ENCODE data around the gene VAMP4. TPM values are rescaled to one million over a fixed set of nuclear protein-coding genes. Genes with fewer than 3 reads are reported as not detected.
"Not testable (repeated sequence)": the region's sequence is repeated elsewhere in the genome, so short reads cannot be mapped to it uniquely, and the experiment has no call there.

The VAMP4 gene
- total RNA-seq, 4 donors from 2014 or later = 6.0 to 14.3 (median 9.4) TPM

DNA sequence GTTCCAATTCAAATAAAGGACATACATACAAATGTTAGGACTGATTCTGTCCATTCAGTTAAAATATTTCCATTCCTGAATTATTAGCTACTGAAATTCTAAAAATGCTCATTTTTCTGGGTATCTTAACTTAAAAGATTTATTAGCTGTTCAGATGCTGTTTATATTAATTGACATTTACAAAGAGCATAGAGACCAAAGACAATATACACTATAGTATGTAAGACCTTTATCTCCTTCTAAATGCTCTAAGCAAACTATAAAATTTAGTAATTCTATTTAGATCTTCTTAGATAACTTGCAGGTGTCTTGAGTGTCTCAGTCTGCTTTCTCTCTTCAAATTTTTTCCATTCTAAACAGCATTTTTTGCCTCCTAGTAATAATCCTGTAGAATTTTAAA is 39.3 kb downstream of the VAMP4 start:
- TF ChIP-seq, protein P1, sequence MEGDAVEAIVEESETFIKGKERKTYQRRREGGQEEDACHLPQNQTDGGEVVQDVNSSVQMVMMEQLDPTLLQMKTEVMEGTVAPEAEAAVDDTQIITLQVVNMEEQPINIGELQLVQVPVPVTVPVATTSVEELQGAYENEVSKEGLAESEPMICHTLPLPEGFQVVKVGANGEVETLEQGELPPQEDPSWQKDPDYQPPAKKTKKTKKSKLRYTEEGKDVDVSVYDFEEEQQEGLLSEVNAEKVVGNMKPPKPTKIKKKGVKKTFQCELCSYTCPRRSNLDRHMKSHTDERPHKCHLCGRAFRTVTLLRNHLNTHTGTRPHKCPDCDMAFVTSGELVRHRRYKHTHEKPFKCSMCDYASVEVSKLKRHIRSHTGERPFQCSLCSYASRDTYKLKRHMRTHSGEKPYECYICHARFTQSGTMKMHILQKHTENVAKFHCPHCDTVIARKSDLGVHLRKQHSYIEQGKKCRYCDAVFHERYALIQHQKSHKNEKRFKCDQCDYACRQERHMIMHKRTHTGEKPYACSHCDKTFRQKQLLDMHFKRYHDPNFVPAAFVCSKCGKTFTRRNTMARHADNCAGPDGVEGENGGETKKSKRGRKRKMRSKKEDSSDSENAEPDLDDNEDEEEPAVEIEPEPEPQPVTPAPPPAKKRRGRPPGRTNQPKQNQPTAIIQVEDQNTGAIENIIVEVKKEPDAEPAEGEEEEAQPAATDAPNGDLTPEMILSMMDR (IDR thresholded peaks at IDR 0.05) = no peak
- TF ChIP-seq POLR2A (IDR thresholded peaks at IDR 0.05) = no peak
- TF ChIP-seq EP300 (IDR thresholded peaks at IDR 0.05; ENCODE audit: low read depth) = no peak
- no peak for TF ChIP-seq POLR2AphosphoS5 (IDR thresholded peaks at IDR 0.05)
- intact Hi-C loops (cut with DNase I; ENCODE audit: low total_unique reads) (no loop called here), in situ Hi-C loops (cut with MboI; ENCODE audit: low pct_ligation_motif_present in 1 of 4, low pct_unique_long_range_greater_than_20kb in 1 of 4, low sequenced_read_pairs in 3 of 4) (no loop called here)
- Histone ChIP-seq H3K27me3 (no peaks in the 10 kb centered on the region), H3K27ac (no peak overlapping the region), H3K36me3 (peaks cover 0 to 37% (median 0%) of the 10 kb centered on the region in 4 donors), H3K4me3 (no peak overlapping the region), H3K4me1 (no peaks in the 10 kb centered on the region), H3K9me3 (no peaks in the 10 kb centered on the region)
- DNase-seq = no peak

DNA sequence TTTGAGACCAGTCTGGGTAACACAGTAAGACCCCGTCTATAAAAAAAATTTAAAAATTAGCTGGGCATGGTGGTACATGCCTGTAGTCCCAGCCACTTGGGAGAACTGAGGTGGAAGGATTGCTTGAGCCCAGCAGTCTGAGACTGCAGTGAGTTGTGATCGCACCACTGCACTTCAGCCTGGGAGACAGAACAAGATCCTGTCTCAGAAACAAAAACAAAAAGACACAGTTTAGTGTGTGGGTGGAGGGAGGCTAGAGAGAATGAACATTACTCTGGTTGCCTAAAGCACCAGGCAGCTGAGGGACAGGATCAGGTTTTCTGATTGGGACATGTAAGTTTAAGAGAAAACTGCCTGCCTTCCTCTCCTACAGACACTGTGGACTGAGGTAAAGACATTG is 42.3 kb downstream of the VAMP4 start:
- TF ChIP-seq POLR2A (IDR thresholded peaks at IDR 0.05) = no peak
- no peak for TF ChIP-seq POLR2AphosphoS5 (IDR thresholded peaks at IDR 0.05)
- TF ChIP-seq EP300 (IDR thresholded peaks at IDR 0.05; ENCODE audit: low read depth) = no peak
- TF ChIP-seq, protein P1 (IDR thresholded peaks at IDR 0.05) = no peak
- intact Hi-C loops (cut with DNase I; ENCODE audit: low total_unique reads) (no loop called here), in situ Hi-C loops (cut with MboI; ENCODE audit: low pct_ligation_motif_present in 1 of 4, low pct_unique_long_range_greater_than_20kb in 1 of 4, low sequenced_read_pairs in 3 of 4) (no loop called here)
- no peak overlapping the region for H3K27ac ChIP-seq
- peaks cover 0 to 23% (median 0%) of the 10 kb centered on the region in 4 donors for H3K36me3 ChIP-seq
- DNase-seq = no peak
- H3K9me3 ChIP-seq = no peaks in the 10 kb centered on the region
- no peaks in the 10 kb centered on the region for H3K4me1 ChIP-seq
- WGBS, 2 donors (ENCODE audit: low coverage in 1 of 2) = 90 to 96% methylated on average over 2 of the region's 2 CpGs
- H3K4me3 ChIP-seq = no peak overlapping the region
- H3K27me3 ChIP-seq = no peaks in the 10 kb centered on the region

DNA sequence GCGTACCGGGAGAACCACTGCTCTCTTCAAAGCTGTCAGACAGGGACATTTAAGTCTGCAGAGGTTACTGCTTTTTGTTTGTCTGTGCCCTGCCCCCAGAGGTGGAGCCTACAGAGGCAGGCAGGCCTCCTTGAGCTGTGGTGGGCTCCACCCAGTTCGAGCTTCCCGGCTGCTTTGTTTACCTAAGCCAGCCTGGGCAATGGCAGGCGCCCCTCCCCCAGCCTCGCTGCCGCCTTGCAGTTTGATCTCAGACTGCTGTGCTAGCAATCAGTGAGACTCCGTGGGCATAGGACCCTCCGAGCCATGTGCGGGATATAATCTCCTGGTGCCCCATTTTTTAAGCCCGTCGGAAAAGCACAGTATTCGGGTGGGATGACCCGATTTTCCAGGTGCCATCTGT is 46.1 kb downstream of the VAMP4 start:
- intact Hi-C loops (cut with DNase I; ENCODE audit: low total_unique reads); H3K27ac ChIP-seq; H3K9me3 ChIP-seq; H3K36me3 ChIP-seq; H3K27me3 ChIP-seq; DNase-seq; H3K4me1 ChIP-seq; H3K4me3 ChIP-seq; in situ Hi-C loops (cut with MboI; ENCODE audit: low pct_ligation_motif_present in 1 of 4, low pct_unique_long_range_greater_than_20kb in 1 of 4, low sequenced_read_pairs in 3 of 4): not testable (repeated sequence)
- 87% methylated on average over 13 of the region's 14 CpGs; no CpG with 5 or more reads in 1 of the 2 donors for WGBS, 2 donors (ENCODE audit: low coverage in 1 of 2)

DNA sequence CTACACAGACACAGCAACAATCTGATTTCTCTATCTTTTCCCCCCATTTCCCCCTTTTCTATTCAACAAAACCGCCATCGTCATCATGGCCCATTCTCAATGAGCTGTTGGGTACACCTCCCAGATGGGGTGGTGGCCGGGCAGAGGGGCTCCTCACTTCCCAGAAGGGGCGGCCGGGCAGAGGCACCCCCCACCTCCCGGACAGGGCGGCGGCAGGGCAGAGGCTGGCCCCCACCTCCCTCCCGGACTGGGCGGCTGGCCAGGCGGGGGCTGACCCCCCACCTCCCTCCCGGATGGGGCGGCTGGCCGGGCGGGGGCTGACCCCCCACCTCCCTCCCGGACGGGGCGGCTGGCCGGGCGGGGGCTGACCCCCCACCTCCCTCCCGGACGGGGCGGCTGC is 48.3 kb downstream of the VAMP4 start:
- in situ Hi-C loops (cut with MboI; ENCODE audit: low pct_ligation_motif_present in 1 of 4, low pct_unique_long_range_greater_than_20kb in 1 of 4, low sequenced_read_pairs in 3 of 4); H3K27ac ChIP-seq; H3K4me3 ChIP-seq; intact Hi-C loops (cut with DNase I; ENCODE audit: low total_unique reads); DNase-seq; H3K4me1 ChIP-seq; H3K27me3 ChIP-seq; H3K36me3 ChIP-seq; H3K9me3 ChIP-seq: not testable (repeated sequence)
- WGBS, 2 donors (ENCODE audit: low coverage in 1 of 2) = 96% methylated on average over 5 of the region's 23 CpGs; no CpG with 5 or more reads in 1 of the 2 donors

DNA sequence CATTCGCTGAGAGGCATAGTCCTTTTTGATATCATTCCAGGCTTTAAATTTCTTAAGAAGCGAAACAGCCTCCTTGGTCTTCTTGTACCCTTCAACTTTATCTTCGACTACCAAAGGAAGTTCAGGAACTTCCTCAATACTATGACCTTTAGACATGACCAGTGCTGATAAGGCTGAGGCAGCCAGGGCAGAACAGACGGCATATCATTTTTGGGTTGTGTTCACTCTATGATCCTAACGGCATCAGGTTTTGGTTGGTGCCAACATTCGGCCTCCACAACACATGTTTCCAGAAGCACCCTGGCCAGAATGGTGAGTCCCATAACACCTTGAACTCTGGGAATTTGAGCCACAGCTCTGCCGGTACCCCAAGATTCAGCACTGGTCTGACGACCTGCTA is 58.0 kb downstream of the VAMP4 start:
- H3K27me3 ChIP-seq = no peaks in the 10 kb centered on the region
- no peaks in the 10 kb centered on the region for H3K4me1 ChIP-seq
- intact Hi-C loops (cut with DNase I; ENCODE audit: low total_unique reads) (no loop called here), in situ Hi-C loops (cut with MboI; ENCODE audit: low pct_ligation_motif_present in 1 of 4, low pct_unique_long_range_greater_than_20kb in 1 of 4, low sequenced_read_pairs in 3 of 4) (no loop called here)
- no peak overlapping the region for H3K4me3 ChIP-seq
- WGBS, 2 donors (ENCODE audit: low coverage in 1 of 2) = 57 to 71% methylated on average over 4 to 8 of the region's 8 CpGs
- TF ChIP-seq POLR2AphosphoS5 (IDR thresholded peaks at IDR 0.05) = no peak
- no peak for TF ChIP-seq POLR2A (IDR thresholded peaks at IDR 0.05)
- TF ChIP-seq EP300 (IDR thresholded peaks at IDR 0.05; ENCODE audit: low read depth) = no peak
- TF ChIP-seq, protein P1 (IDR thresholded peaks at IDR 0.05) = no peak
- no peak for DNase-seq
- H3K27ac ChIP-seq = no peak overlapping the region
- no peaks in the 10 kb centered on the region for H3K9me3 ChIP-seq
- no peaks in the 10 kb centered on the region for H3K36me3 ChIP-seq

Measured in transverse colon (tissue), 4 donors.